DMS53 treated with DMSO at 0.1 percent for 48 hours (cell line): ENCODE data around the gene DZIP1.
"Not testable (repeated sequence)": the region's sequence is repeated elsewhere in the genome, so short reads cannot be mapped to it uniquely, and the experiment has no call there.

Experiments used
- DNase-seq: peaks from one replicate; lab custom pipeline; 2025; ENCODE audit not compliant: unreplicated experiment; lab: John Stamatoyannopoulos, UW

Gene DZIP1, protein sequence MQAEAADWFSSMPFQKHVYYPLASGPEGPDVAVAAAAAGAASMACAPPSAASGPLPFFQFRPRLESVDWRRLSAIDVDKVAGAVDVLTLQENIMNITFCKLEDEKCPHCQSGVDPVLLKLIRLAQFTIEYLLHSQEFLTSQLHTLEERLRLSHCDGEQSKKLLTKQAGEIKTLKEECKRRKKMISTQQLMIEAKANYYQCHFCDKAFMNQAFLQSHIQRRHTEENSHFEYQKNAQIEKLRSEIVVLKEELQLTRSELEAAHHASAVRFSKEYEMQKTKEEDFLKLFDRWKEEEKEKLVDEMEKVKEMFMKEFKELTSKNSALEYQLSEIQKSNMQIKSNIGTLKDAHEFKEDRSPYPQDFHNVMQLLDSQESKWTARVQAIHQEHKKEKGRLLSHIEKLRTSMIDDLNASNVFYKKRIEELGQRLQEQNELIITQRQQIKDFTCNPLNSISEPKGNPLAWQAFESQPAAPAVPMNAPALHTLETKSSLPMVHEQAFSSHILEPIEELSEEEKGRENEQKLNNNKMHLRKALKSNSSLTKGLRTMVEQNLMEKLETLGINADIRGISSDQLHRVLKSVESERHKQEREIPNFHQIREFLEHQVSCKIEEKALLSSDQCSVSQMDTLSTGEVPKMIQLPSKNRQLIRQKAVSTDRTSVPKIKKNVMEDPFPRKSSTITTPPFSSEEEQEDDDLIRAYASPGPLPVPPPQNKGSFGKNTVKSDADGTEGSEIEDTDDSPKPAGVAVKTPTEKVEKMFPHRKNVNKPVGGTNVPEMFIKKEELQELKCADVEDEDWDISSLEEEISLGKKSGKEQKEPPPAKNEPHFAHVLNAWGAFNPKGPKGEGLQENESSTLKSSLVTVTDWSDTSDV

DNA sequence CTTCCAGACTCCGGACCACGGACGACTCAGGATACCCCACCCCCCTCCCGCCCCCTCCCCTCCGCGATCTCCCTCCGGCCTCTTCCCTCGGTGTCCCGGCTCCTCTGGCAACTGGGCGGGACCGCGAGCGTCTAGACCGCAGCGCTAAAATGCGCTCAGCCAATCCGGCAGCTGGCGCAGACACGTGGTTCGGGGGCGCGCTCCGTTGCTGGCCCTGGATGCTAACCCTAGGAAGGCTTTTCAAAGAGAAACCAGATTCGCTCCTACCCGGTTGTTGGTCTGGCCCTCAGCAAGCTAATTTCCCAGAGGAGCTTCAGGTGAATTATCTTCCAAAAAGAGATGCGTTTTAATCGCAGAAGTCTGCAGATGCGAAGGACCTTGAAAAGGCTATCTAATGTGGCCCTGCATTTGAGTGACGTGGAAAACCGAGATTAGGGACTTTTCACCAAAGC is at the start of gene DZIP1:
TSS of gene DZIP1 (minus strand) at position 106 of the 452 bp plus-strand sequence. CDS start 2,677 bp downstream, outside the sequence.
- no peak for DNase-seq

DNA sequence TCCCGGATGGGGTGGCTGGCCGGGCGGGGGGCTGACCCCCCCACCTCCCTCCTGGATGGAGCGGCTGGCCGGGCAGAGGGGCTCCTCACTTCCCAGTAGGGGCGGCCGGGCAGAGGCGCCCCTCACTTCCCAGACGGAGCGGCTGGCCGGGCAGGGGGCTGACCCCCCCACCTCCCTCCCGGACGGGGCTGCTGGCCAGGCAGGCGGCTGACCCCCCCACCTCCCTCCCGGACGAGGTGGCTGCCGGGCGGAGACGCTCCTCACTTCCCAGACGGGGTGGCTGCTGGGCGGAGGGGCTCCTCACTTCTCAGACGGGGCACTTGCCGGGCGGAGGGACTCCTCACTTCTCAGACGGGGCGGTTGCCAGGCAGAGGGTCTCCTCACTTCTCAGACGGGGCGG is 46.5 kb upstream of the DZIP1 start:
- not testable (repeated sequence) for DNase-seq

DNA sequence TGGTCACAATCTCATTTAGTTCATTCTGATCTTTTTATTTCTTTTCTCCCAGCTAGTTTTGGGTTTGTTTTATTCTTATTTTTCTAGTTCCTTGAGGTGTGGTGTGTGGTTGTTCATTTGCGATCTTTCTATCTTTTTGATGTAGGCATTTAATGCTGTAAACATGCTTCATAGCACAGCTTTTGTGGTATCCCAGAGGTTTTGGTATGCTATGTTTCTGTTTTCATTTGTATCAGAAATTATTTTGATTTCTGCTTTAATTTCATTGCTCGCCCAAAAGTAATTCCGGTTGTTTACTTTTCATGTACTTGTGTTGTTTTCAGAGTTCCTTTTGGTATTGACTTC is 45.0 kb upstream of the DZIP1 start:
- no peak for DNase-seq

DNA sequence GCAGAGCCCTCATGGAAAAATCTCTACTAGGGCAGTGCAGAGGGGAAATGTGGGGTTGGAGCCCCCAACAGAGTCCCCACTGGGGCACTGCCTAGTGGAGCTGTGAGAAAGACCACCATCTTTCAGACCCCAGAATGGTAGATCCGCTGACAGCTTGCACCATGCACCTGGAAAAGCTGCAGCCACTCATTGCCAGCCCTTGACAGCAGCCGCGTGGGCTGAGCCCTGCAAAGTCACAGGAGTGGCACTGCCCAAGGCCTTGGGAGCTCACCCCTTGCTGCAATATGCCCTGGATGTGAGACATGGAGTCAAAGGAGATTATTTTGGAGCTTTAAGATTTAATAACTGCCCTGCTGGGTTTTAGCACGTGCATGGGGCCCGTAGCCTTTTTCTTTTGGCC is 40.5 kb upstream of the DZIP1 start:
- not testable (repeated sequence) for DNase-seq

DNA sequence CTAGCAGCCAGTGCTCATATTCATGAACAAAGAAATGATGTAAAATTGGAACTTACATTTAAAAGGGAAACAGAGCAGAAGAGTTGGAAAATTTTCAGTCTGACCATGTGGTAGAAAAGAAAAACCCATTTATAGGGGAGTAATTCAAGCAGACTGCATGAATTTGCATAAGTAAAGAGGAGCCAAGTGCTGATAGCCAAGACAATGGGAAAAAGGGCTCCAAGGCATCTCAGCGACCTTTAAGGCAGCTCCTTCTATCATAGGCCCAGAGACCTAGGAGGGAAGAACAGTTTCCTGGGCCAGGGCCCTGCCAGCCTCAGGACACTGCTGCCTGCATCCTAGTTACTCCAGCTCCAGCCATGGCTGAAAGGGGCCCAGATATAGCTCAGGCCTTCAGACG is 39.9 kb upstream of the DZIP1 start:
- no peak for DNase-seq

DNA sequence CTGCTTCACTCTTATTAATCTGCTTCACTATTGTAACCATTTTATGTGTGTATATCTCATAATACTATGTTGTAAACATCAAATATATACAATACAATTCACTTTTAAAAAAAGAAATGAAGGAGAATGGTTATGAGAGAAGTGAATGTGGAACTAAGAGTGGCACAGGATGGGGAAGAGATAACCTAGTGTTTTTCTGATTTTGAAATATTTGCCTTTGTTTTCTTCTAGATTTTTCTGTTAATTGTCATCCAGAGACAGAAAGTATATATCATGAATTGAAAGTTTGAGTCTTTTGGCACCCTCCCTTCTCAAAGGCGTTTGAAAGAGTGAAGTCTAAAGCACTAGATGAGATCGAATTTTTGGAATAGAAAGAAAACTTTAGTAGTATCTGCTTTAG is 35.2 kb upstream of the DZIP1 start:
- no peak for DNase-seq

DNA sequence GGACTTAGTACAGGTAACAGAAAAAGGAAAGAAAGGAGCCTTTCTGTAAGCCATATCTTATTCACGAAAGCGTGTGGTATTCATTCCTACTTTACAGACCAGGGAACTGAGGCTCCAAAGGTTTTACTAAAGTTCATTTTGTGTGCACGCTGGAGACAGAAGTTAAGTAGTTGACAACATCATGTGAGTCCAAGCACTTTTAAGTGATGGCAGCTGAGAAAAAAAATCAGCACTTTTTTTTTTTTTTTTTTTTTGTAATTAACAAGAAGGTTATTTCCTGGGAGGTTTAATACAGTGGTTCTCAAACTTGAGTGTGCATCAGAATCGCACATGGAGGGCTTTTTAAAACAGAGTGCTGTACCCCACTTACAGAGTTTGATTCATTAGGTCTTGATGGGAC is 34.5 kb upstream of the DZIP1 start:
- DNase-seq = no peak

DNA sequence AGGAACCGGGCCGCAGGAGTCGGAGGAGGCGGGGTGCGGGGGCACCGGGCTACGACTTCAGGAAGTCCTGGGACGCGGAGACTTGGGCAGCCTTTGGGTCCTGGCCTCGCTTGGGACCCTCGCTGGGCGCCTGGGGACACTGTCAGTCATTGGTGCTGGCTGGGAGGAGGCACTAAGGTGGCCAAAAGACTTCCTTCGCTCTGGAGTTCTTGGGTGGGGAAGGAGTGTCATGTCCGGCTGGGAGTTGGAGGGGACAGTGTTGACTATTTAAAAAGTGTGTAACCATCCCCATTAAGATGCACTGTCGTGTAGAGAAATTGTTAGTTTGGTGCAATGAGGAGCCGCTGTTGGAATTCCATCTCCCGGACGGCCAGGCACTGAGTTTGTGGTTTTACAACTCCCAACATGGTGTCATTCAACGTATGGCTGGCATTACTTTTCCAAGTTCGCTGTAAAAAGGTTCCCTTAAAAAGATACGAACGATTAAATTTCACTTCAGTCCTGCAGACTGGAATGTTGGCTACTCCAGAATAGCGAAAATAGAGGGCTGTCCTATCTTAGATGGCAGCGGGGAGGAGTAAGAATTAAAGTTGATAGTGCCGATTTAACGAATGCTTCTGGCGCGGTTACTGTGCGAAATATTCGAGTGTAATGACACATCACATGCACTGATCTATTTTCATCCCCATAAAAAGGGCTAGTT is 33.2 kb upstream of the DZIP1 start:
- no peak for DNase-seq

DNA sequence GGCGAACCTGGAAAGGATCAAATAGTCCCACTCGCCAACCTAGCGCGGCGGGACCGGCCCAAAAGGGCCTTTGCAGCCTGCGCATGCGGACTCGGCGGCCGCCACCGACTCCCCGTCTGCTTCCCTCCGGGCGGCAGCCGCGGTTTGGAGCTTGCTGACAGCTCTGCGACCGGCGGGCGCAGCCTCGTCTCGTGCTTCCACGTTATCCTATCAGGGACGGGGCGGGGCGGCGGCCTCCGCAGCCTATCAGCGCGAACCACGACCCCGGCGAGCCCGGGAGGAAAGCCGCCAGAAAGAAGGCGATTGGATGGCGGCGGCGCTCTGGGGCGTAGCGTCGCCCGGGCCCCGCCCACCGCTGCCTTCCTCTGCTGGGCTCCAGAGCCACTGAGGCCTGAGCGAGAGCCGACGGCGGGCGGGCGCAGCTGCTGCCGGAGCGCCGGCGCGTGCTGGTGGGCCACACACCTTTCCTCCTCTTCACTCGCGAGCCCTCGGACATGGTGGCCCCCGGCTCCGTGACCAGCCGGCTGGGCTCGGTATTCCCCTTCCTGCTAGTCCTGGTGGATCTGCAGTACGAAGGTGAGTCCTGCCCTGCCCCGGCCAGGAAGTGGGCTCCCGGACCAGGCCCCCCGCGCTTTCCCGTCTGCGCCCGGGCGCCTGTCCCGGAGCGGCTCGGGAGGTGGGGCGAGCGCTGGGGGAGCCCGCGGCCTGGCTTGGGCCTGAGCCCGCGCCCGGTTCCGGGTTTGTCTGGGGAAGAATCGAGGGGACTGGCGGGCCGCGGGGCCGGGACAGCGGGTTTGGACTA is 32.5 kb upstream of the DZIP1 start, which contains the start of gene DNAJC3:
TSS of gene DNAJC3 (plus strand) at position 378 of the 802 bp plus-strand sequence. CDS start at position 495, 117 bp downstream.
- DNase-seq = peak; percentile 68

DNA sequence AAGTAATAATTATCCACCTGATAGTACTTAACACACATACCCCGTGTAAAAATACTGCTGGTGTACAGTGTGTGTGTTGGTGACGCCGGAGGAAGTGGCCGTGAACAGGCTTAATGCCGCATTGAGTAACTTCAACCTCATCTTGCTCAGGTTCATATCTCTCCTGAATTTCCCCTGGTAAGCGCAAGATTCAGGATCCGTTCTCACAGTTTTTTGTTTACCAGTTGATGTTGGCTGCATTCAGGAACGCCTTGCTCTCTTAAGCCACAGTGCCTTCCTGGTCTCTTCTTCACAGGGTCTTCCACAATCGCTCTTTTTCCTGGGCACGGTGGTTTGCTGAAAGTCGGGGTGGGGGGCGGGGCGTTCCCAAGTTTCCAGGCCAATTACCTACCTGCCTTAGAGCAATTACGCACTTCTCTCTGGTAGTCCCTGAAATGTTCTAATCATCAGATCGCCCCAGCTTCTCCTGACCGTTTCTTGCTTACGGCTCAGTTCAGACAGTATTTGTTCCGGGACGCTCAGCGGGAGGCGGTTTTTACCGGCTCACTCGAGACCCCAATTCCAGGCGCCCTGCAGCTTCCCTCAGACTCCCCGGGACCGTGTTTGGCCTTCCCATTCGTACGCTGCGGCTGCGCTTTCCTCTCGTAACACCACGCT is 31.7 kb upstream of the DZIP1 start:
- DNase-seq = peak; percentile 1

DNA sequence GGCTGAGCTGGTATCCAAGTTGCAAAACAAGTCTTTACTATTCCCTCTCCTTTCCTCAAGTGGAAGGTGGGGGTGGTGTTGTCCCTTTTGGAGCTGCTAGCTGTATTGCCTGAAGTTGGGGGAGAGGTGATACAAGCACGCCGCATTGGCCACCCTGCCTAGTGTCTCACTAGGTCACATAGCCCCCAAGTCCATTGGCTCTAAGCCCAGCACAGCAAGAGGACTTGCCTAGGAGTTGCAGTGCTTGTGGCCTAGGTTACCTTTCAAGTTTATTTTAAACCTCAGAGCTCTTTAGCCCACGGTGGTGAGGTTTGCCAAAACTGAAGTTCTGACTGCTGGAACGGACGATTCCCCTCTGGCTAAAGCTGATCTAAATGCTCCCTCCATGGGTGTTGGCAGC is 27.1 kb upstream of the DZIP1 start:
- DNase-seq = no peak

DNA sequence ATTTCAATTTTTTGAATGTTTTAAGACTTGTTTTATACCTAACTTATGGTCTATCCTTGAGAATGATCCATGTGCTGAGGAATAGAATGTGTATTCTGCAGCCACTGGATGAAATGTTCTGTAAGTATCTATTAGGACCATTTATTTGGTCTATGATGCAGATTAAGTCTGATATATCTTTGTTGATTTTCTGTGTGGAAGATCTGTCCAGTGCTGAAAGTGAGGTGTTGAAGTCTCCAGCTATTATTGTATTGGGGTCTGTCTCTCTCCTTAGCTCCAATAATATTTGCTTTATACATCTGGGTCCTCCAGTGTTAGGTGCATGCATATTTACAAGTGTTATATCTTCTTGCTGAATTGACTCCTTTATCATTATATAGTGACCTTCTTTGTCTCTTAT is 22.7 kb upstream of the DZIP1 start:
- not testable (repeated sequence) for DNase-seq

DNA sequence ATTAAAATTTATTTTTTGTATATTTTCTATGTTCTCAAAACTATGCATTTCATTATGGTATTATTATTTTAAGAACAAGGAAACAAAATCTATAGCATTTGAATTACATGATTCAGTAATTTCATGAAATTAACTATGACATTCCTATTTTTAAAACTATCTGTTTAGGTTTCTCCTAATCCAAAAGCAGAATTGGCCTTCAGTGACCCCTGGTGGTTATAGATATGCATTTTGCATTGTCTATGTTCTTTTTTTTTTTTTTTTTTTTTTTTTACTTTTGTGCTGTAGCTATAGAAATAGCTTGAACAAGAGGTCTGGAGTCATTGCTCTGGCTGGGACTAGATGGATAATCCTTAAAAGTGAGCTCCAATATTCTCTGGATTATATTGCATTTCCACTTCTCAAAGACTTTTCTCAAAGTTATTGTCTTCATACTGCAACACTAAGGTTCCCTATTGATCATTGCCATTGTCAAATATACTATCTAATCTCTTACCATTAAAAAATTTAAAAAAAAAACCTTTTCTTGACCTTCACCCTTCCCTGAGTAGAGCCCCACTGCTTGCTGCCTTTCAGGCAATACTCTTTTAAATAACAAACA is 16.6 kb upstream of the DZIP1 start:
- DNase-seq = no peak

DNA sequence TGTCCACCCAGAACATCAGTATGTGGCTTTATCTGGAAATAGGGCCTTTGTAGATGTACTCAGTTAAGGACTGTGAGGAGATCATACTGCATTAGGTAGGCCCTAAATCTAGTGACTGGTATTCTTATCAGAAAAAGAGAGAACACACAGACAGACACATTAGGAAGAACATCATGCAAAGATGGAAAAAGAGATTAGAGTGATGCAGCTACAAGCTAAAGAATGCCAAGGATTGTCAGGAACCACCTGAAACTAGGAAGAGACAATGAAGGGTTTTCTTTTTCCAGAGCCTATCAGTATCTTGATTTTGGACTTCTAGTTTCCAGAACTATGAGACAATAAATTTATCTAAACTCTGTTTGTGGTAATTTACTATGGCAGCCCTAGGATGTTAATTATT is 15.0 kb upstream of the DZIP1 start:
- no peak for DNase-seq

DNA sequence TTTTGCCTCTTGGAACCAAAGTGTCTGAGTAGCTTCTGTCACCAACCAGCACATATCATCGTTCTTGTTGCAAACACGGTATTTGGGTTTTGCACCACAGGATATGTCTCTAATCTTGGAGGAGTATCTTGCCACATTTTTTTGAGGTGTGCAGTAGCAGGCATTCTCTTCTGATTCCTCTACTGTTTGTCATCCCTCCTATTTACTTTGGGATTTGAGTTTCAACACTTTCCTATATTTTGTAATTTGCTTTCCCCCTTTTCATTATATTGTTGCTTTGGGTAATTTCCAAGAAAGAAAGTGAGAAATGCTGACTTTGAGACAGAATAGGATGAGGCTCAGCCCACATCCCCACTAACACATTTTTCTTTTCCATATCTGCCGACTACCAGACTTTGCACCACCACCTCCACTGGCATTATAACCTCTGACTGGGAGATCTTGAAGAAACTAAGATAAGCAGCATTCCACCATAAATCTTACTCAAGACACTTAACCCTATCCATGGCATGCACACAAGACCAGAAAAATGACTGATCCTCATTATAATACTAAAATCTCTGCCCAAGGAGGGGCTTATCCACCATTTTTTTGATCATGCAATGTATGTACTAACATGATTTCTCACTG is 12.0 kb upstream of the DZIP1 start:
- DNase-seq = no peak

DNA sequence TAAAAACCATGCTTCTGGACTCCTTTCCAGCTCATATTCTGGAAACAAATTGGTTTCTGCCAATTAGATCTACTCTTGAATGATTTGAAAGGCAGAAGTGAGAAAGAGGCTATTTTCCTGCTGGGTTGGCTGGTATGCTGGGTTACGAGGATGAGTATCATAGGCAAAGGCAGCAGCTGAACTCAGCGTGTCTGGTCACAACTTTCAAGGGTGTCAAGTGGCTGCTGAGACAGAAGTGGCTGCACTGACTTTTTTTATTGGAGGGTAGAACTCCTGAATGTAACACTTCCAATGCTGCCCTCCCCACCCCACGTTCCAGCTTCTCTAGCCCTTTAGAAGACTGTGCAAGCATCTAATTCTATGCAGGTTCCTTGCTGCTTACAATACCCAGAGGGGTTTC is 8.3 kb upstream of the DZIP1 start:
- DNase-seq = no peak

DNA sequence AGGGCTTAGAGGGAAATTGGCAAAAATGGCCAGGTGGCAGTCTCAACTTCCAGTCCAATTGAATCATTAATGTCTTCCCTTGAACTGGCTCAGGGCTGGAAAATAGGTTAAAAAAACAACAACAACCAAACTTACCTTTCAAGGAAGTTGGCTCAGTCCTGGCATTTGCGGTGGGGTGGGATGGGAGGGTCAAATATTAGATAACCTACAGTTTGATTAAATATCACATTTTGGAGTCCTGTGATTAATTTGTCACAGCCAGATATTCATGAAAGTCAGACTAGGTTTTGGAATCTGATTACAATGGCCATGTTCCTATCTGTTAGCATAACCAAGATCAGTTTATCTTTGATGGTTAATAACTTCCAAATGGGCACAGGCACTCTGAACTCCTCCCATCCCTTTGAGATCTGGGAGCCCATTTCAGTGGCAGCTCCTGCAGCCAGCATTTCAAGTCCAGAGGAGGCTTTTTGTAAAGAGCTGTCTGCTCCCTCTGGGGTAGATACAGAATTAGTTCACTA is 7.8 kb upstream of the DZIP1 start:
- no peak for DNase-seq

DNA sequence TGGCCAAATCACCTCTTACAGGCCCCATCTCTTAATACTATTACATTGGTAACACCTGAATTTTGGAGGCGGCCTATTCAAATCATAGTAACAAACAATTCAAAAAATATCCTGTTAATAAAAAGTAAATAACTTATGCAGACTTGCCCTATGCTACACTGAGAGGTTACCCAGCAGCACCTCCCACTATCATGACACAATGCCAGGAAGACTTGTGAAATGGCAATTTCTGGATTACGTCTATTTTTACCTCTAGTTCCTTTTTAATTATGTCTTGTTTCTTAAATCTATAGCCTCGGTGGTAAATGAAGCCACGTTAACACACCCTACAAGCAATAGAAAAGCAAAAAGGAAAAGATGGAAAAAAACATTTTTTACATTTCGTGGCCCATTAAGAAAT is 6.2 kb upstream of the DZIP1 start:
- DNase-seq = no peak

DNA sequence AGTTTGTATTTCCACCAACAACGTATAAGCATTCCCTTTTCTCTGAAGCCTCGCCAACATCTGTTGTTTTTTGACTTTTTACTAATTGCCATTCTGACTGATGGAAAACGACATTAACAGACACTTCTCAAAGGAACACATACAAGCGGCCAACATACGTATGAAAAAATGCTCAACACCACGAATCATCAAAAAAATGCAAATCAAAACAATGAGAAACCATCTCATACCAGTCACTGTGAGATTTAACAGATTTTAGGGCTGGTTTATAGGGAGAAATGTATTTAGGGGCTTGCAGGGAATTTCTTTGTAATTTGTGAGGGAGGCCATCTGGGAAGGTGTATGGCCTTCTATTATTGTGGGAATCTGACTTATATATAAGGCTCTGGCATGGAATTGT is 2.8 kb upstream of the DZIP1 start:
- no peak for DNase-seq
